Urothelium cell line (cell line): ENCODE results near the gene SAMD1.
"Not testable (repeated sequence)": the region's sequence is repeated elsewhere in the genome, so short reads cannot be mapped to it uniquely, and the experiment has no call there.

ENCODE experiments used
- DNase-seq: peaks from one replicate; pipeline ENCODE4 v3.0.0; 2011; ENCODE audit warnings: low spot score, mixed read lengths
- FAIRE-seq: peaks from 2 replicates; lab custom pipeline; 2011; peaks lifted over from hg19 to GRCh38; lab: Jason Lieb, UNC

SAMD1 gene

DNA sequence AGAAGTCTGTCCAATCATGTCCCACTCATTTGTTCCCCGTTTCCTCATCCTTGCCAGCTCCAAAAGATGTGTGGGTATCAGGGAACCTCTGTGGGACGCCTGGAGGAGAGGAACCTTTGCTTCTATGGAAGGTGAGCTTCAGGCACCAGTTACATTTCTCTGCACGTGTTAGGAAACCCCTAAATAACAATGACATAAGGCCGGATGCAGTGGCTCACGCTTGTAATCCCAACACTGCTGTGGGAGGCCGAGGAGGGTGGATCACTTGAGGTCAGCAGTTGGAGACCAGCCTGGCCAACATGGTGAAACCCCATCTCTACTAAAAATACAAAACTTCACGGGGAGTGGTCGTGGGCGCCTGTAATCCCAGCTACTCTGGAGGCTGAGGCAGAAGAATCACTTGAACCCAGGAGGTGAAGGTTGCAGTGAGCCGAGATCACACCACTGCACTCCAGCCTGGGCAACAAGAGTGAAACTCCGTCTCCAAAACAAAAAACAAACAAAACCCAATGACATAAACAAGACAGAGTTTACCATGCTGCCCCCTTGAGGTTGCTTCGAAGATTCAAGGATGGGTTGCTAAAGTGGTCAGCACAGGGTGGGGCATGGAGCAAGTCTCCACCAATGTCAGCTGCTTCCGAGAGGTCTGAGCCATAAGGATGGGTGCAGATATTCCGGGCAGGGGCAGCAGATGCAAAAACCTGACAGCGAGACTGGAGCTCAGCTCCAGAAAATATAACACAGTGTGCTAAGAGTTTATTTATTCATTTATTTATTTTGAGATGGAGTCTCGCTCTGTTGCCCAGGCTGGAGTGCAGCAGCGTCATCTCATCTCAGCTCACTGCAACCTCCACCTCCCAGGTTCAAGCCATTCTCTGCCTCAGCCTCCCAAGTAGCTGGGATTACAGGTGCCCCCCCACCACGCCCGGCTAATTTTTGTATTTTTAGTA is 47.6 kb downstream of the SAMD1 start:
- DNase-seq, FAIRE-seq: not testable (repeated sequence)

DNA sequence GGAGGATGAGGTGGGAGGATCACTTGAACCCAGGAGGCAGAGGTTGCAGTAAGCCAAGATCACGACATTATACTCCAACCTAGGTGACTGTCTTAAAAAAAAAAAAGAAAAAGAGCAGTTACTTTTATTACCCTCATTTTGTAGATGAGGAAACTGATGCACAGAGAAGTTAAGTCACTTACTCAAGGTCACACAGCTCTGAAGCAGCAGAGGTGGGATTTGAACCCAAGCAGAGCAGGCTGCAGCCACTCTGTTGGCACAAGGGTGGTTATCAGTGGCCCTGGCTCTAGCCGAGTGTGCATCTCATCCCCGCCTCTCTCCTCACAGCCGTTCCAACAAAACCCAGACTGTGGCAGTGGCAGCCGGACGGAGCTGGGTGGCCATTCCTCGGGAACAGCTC is 51.4 kb downstream of the SAMD1 start:
- FAIRE-seq, result no peak
- no peak for DNase-seq
